ENCODE data around the gene C2CD2. TPM values are rescaled to one million over a fixed set of nuclear protein-coding genes. Genes with fewer than 3 reads are reported as not detected.

C2CD2 gene
- total RNA-seq, 3 donors from 2014 or later = 37.0 to 73.8 (median 41.6) TPM

DNA sequence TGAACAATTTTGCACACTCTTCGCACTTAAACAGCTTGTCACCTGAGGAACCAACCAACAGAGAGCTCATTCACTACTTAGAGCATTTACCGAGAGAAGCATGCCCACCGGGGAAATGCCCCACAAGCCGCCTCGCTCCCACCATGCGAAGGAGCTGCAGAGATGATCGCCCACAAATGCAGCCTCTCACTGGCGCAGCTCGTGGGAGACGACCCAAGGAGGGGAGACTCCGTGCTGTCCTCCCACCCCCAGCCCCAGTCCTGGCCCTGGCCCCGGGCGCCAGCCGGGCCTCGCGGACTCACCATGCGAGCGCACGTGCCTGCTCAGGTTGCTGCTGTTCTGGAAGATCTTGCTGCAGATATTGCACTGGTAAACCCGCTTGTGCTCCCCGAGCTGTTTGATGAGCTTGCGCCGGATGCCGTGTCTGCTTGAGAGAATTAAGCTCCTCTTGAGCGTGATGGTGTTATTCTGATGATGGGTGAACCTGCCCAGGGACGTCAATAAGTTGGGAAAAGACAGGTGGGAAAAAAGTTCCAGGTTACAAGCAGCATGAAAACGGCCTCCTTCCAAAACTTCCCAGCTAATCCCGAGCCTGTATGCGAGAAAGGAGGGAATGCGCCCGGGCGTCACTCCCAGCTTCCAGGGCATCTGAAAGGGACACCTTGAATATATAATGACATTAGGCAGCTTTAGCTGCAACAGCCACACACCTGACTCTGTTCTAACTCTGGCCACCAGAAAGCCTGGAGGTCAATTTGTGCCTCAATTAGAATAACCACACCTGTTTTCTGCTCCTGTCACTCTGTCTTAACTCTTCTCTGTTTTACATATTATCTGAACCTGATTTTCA lies 117.4 kb downstream of the C2CD2 start:
- intact Hi-C loops (cut with DNase I; ENCODE audit: low total_unique reads) = no loop called here
- no peak overlapping the region for H3K4me3 ChIP-seq
- H3K27me3 ChIP-seq = no peaks in the 10 kb centered on the region
- no peaks in the 10 kb centered on the region for H3K4me1 ChIP-seq
- no peaks in the 10 kb centered on the region for H3K36me3 ChIP-seq
- peaks cover 0 to 10% of the 10 kb centered on the region in 2 donors for H3K9me3 ChIP-seq
- H3K27ac ChIP-seq = no peak overlapping the region
- no peak for DNase-seq (ENCODE audit: low spot score in 2 of 2)
- TF ChIP-seq POLR2A (IDR thresholded peaks at IDR 0.05) (no peak), POLR2AphosphoS5 (IDR thresholded peaks at IDR 0.05) (no peak)
- TF ChIP-seq, protein P1, sequence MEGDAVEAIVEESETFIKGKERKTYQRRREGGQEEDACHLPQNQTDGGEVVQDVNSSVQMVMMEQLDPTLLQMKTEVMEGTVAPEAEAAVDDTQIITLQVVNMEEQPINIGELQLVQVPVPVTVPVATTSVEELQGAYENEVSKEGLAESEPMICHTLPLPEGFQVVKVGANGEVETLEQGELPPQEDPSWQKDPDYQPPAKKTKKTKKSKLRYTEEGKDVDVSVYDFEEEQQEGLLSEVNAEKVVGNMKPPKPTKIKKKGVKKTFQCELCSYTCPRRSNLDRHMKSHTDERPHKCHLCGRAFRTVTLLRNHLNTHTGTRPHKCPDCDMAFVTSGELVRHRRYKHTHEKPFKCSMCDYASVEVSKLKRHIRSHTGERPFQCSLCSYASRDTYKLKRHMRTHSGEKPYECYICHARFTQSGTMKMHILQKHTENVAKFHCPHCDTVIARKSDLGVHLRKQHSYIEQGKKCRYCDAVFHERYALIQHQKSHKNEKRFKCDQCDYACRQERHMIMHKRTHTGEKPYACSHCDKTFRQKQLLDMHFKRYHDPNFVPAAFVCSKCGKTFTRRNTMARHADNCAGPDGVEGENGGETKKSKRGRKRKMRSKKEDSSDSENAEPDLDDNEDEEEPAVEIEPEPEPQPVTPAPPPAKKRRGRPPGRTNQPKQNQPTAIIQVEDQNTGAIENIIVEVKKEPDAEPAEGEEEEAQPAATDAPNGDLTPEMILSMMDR (IDR thresholded peaks at IDR 0.05) = no peak

DNA sequence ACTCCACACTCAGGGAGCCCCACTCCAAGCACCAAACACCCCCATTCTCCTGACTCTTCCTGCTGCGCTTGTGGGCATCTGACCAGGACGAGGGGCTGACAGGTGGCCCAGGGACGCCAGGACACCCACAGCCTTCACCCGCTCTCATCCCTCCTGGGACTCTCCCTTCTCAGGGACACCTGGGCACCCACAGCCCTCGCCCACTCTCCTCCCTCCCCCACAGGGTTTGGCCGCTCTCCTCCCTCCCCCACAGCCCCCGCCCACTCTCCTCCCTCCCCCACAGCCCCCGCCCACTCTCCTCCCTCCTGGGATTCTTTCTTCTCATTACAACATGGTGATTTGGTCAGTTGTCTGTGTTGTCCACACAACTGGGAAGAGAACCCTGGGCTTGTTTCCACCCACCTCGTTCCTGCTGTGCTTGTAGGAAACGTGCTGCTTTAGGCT lies 118.1 kb downstream of the C2CD2 start:
- intact Hi-C loops (cut with DNase I; ENCODE audit: low total_unique reads) = no loop called here
- Histone ChIP-seq H3K27me3 (no peaks in the 10 kb centered on the region), H3K27ac (no peak overlapping the region), H3K9me3 (peaks cover 0 to 3% of the 10 kb centered on the region in 2 donors), H3K4me3 (no peak overlapping the region), H3K36me3 (no peaks in the 10 kb centered on the region), H3K4me1 (no peaks in the 10 kb centered on the region)
- no peak for DNase-seq (ENCODE audit: low spot score in 2 of 2)
- TF ChIP-seq POLR2AphosphoS5 (IDR thresholded peaks at IDR 0.05) = no peak
- TF ChIP-seq, protein P1 (IDR thresholded peaks at IDR 0.05) = no peak
- TF ChIP-seq POLR2A (IDR thresholded peaks at IDR 0.05) = no peak

Other genes starting within 250 kb of the C2CD2 start
- gene RIPK4, start 187.0 kb downstream of the C2CD2 start, total RNA-seq = 10 to 100 TPM in 2 of 3 donors, not detected in 1; 15.7 to 30.3 TPM
- 10 to 100 TPM in 1 of 3 donors, 1 to 10 TPM in 2; 6.6 to 14.1 (median 9.2) TPM for gene PRDM15, start 74.7 kb downstream of the C2CD2 start, total RNA-seq
- 10 to 100 TPM; 15.2 to 18.1 (median 16.1) TPM for gene ZBTB21, start 56.3 kb upstream of the C2CD2 start, total RNA-seq
- gene UMODL1, start 117.3 kb upstream of the C2CD2 start, total RNA-seq = not detected

All from breast epithelium (tissue), 4 donors.